ENCODE data around the gene FXN. TPM values are rescaled to one million over a fixed set of nuclear protein-coding genes. Genes with fewer than 3 reads are reported as not detected.

FXN gene
- total RNA-seq, 2 experiments from 2014 or later: 12.2 to 12.9 TPM

- no peaks in the 10 kb centered on the region for H3K36me3 ChIP-seq (ENCODE audit: insufficient read depth, low read length)
- no peaks in the 10 kb centered on the region for H3K27me3 Mint-ChIP-seq
- H3K4me1 Mint-ChIP-seq (ENCODE audit: low read depth): no peaks in the 10 kb centered on the region
- no peak for TF ChIP-seq CTCF (IDR thresholded peaks at IDR 0.05)
- no peak overlapping the region for H3K4me3 ChIP-seq (ENCODE audit: low read length)
- no peaks in the 10 kb centered on the region for H3K27me3 ChIP-seq (ENCODE audit: control insufficient read depth in 1 of 2, insufficient read depth in 2 of 2, low read length in 2 of 2)
- DNase-seq: no peak
- H3K27ac ChIP-seq (ENCODE audit: low read depth in 1 of 2, low read length in 2 of 2): no peak overlapping the region
- intact Hi-C loops (cut with DNase I, micrococcal nuclease): no loop called here
- POLR2A ChIA-PET: interaction anchor here (0.8 kb wide), 1 partner anchor 15 kb away, joined by 3 read pairs; no protein-coding TSS in a partner anchor
- no peaks in the 10 kb centered on the region for H3K36me3 Mint-ChIP-seq (ENCODE audit: low read depth)
- ATAC-seq (ENCODE audit: poor library complexity): no peak
- H3K4me1 ChIP-seq (ENCODE audit: insufficient read depth, low read length): no peaks in the 10 kb centered on the region
- no peaks in the 10 kb centered on the region for H3K9me3 Mint-ChIP-seq
- CTCF ChIA-PET: no interaction called here
- no peak overlapping the region for H3K4me3 Mint-ChIP-seq
- no peaks in the 10 kb centered on the region for H3K9me3 ChIP-seq (ENCODE audit: control insufficient read depth in 1 of 2, insufficient read depth in 1 of 2, low read length in 2 of 2)
- H3K27ac Mint-ChIP-seq: no peak overlapping the region
Measured at GRCh38 chr9:69137311-69137710, 101.8 kb downstream of the FXN start.

- POLR2A ChIA-PET: no interaction called here
- no peaks in the 10 kb centered on the region for H3K4me1 ChIP-seq (ENCODE audit: insufficient read depth, low read length)
- no peaks in the 10 kb centered on the region for H3K9me3 Mint-ChIP-seq
- no peak overlapping the region for H3K27ac Mint-ChIP-seq
- no peak overlapping the region for H3K4me3 ChIP-seq (ENCODE audit: low read length)
- H3K36me3 Mint-ChIP-seq (ENCODE audit: low read depth): no peaks in the 10 kb centered on the region
- no peak overlapping the region for H3K4me3 Mint-ChIP-seq
- no peaks in the 10 kb centered on the region for H3K27me3 ChIP-seq (ENCODE audit: control insufficient read depth in 1 of 2, insufficient read depth in 2 of 2, low read length in 2 of 2)
- CTCF ChIA-PET: no interaction called here
- no peaks in the 10 kb centered on the region for H3K9me3 ChIP-seq (ENCODE audit: control insufficient read depth in 1 of 2, insufficient read depth in 1 of 2, low read length in 2 of 2)
- intact Hi-C loops (cut with DNase I, micrococcal nuclease): no loop called here
- DNase-seq: no peak
- H3K27ac ChIP-seq (ENCODE audit: low read depth in 1 of 2, low read length in 2 of 2): no peak overlapping the region
- TF ChIP-seq CTCF (IDR thresholded peaks at IDR 0.05): no peak
- no peaks in the 10 kb centered on the region for H3K4me1 Mint-ChIP-seq (ENCODE audit: low read depth)
- no peak for ATAC-seq (ENCODE audit: poor library complexity)
- no peaks in the 10 kb centered on the region for H3K27me3 Mint-ChIP-seq
- no peaks in the 10 kb centered on the region for H3K36me3 ChIP-seq (ENCODE audit: insufficient read depth, low read length)
Measured at GRCh38 chr9:69139596-69139995, 104.0 kb downstream of the FXN start.

GRCh38 chr9:69140123-69140735 is 104.7 kb downstream of the FXN start:
- no peak for DNase-seq
- H3K9me3 ChIP-seq (ENCODE audit: control insufficient read depth in 1 of 2, insufficient read depth in 1 of 2, low read length in 2 of 2): no peaks in the 10 kb centered on the region
- no peaks in the 10 kb centered on the region for H3K27me3 Mint-ChIP-seq
- H3K27me3 ChIP-seq (ENCODE audit: control insufficient read depth in 1 of 2, insufficient read depth in 2 of 2, low read length in 2 of 2): no peaks in the 10 kb centered on the region
- intact Hi-C loops (cut with DNase I, micrococcal nuclease): loop anchor here in 1 of 2 experiments (5.0 kb wide), 1 partner anchor 33 kb away; no protein-coding TSS in a partner anchor
- TF ChIP-seq CTCF (IDR thresholded peaks at IDR 0.05): no peak
- POLR2A ChIA-PET: interaction anchor here (0.6 kb wide), 1 partner anchor 28 kb away, joined by 4 read pairs; no protein-coding TSS in a partner anchor
- no peak overlapping the region for H3K27ac Mint-ChIP-seq
- no peaks in the 10 kb centered on the region for H3K9me3 Mint-ChIP-seq
- no peaks in the 10 kb centered on the region for H3K36me3 Mint-ChIP-seq (ENCODE audit: low read depth)
- H3K4me1 ChIP-seq (ENCODE audit: insufficient read depth, low read length): no peaks in the 10 kb centered on the region
- no peak overlapping the region for H3K27ac ChIP-seq (ENCODE audit: low read depth in 1 of 2, low read length in 2 of 2)
- no peaks in the 10 kb centered on the region for H3K36me3 ChIP-seq (ENCODE audit: insufficient read depth, low read length)
- H3K4me1 Mint-ChIP-seq (ENCODE audit: low read depth): no peaks in the 10 kb centered on the region
- no peak overlapping the region for H3K4me3 ChIP-seq (ENCODE audit: low read length)
- ATAC-seq (ENCODE audit: poor library complexity): no peak
- no peak overlapping the region for H3K4me3 Mint-ChIP-seq
- CTCF ChIA-PET: no interaction called here

Measured in CD4-positive, alpha-beta T cell (primary cell).